HepG2 (cell line): ENCODE results near the gene GTF2B. TPM values are rescaled to one million over a fixed set of nuclear protein-coding genes. Genes with fewer than 3 reads are reported as not detected.

ENCODE experiments used
- NR2F6 ChIP-seq, 2 experiments: IDR thresholded peaks; 2 replicates each; pipeline ENCODE4 v1.6.1; 2016; ENCODE audit warnings: antibody characterized with exemption in 1 of 2, mild to moderate bottlenecking in 1 of 2
- PCBP2 ChIP-seq: fragments of 200-400 bp; formaldehyde crosslinking; optimal IDR thresholded peaks from 2 replicates; pipeline ENCODE3; 2018; ENCODE audit warnings: low read length, low read depth; ENCODE audit not compliant: poor library complexity, severe bottlenecking
- ZNF891 ChIP-seq: sonication (generic); formaldehyde crosslinking; IDR thresholded peaks from 2 replicates; pipeline ENCODE4 v1.5.0; 2020; ENCODE audit warnings: mild to moderate bottlenecking, missing genetic modification reagents
- polyA plus RNA-seq, 8 experiments: library from polyadenylated mRNA; depleted of rRNA in 3 of 8; stranded (reverse) in 7 of 8; unstranded in 1 of 8; fragments of >200 nt; fragmentation: Illumina TruSeq in 4 of 8; extraction: Trizol in 4 of 8; gene quantifications; 2 replicates each; pipeline versions ENCODE4 v1.2.1 to v1.2.3, GENCODE V29; 2011 to 2016; ENCODE audit warnings: low read depth in 4 of 8, missing spikeins in 1 of 8, mixed read lengths in 1 of 8; ENCODE audit not compliant: insufficient read depth in 1 of 8
- total RNA-seq, 5 experiments: library from RNA; depleted of rRNA; stranded (reverse); fragments of >200 nt; fragmentation: Illumina TruSeq; extraction: Trizol; gene quantifications; 2 replicates each; pipeline ENCODE4 v1.2.3, GENCODE V29; 2016; ENCODE audit warnings: low read depth in 1 of 5
- TF ChIP-seq, protein P1 (sequence below): sonication (generic); formaldehyde crosslinking; conservative IDR thresholded peaks from 2 replicates; pipeline ENCODE4 v1.8.0; 2022; ENCODE audit warnings: missing genetic modification reagents
- TF ChIP-seq, protein P2 (sequence below): sonication (generic); formaldehyde crosslinking; IDR thresholded peaks from 2 replicates; pipeline ENCODE4 v1.8.0; 2022; ENCODE audit warnings: missing genetic modification reagents, mild to moderate bottlenecking, moderate library complexity, borderline replicate concordance
- TF ChIP-seq, protein P3 (sequence below): sonication (generic); formaldehyde crosslinking; IDR thresholded peaks from 2 replicates; pipeline ENCODE4 v1.4.0; 2020; ENCODE audit warnings: missing genetic modification reagents
- TF ChIP-seq, protein P4 (sequence below): sonication (generic); formaldehyde crosslinking; IDR thresholded peaks from 2 replicates; pipeline ENCODE4; 2020; ENCODE audit warnings: missing genetic modification reagents, mild to moderate bottlenecking, borderline replicate concordance
- TF ChIP-seq, protein P5 (sequence below), 2 experiments: sonication (generic) in 1 of 2; formaldehyde crosslinking in 1 of 2; IDR thresholded peaks; 2 replicates each; pipeline versions ENCODE4 v1.6.1 to v1.9.0; 2014 to 2022; ENCODE audit warnings: antibody characterized with exemption in 1 of 2, borderline replicate concordance in 1 of 2, inconsistent platforms in 1 of 2, low read depth in 1 of 2, missing genetic modification reagents in 1 of 2

Gene GTF2B
- total and polyA plus RNA-seq, 2 of the 13 experiments (the other 11 are each of a cell fraction or from before 2014, with no cell fraction given): 31.5 to 43.4 TPM

DNA sequence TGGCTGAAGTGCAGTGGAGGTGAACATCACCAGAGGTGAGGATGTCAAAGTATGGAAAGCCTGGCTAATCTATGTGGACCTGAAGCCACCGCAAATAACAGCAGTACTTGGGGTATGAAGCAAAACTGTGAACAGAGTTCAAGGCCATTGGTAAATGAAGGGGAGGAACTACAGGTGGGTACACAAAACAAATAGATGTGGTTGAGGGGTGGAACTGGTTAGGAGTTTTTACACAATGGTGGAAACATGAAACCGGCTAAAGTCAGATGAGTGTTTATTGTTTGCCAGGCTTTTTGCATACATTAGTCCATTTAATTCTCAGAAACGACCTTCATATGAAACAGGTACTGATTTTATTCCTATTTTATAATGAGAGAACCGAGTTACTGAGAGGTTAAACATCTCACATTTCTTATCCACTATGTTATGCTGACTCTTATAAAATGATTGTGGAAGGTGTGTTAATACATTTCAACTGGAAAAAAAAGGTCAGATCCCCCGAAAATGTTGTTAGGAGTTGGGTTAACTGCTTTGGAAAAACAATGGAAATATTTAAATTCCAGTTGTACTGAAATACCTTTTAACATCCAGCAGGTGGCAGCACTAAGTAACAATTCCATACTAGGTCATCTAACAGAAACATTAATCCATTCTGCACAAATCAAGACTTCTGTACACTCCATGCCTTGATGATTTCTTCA lies 44.3 kb upstream of the GTF2B start (continued):
- TF ChIP-seq, protein P1, sequence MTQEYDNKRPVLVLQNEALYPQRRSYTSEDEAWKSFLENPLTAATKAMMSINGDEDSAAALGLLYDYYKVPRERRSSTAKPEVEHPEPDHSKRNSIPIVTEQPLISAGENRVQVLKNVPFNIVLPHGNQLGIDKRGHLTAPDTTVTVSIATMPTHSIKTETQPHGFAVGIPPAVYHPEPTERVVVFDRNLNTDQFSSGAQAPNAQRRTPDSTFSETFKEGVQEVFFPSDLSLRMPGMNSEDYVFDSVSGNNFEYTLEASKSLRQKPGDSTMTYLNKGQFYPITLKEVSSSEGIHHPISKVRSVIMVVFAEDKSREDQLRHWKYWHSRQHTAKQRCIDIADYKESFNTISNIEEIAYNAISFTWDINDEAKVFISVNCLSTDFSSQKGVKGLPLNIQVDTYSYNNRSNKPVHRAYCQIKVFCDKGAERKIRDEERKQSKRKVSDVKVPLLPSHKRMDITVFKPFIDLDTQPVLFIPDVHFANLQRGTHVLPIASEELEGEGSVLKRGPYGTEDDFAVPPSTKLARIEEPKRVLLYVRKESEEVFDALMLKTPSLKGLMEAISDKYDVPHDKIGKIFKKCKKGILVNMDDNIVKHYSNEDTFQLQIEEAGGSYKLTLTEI (CRISPR knock-in tag): no peak
- TF ChIP-seq, protein P2, sequence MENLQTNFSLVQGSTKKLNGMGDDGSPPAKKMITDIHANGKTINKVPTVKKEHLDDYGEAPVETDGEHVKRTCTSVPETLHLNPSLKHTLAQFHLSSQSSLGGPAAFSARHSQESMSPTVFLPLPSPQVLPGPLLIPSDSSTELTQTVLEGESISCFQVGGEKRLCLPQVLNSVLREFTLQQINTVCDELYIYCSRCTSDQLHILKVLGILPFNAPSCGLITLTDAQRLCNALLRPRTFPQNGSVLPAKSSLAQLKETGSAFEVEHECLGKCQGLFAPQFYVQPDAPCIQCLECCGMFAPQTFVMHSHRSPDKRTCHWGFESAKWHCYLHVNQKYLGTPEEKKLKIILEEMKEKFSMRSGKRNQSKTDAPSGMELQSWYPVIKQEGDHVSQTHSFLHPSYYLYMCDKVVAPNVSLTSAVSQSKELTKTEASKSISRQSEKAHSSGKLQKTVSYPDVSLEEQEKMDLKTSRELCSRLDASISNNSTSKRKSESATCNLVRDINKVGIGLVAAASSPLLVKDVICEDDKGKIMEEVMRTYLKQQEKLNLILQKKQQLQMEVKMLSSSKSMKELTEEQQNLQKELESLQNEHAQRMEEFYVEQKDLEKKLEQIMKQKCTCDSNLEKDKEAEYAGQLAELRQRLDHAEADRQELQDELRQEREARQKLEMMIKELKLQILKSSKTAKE (CRISPR knock-in tag): no peak
- TF ChIP-seq NR2F6 (IDR thresholded peaks at IDR 0.05): 0 out of 2 replicates have a peak, but pooled peaks have one; percentile 41
- TF ChIP-seq NR2F6 (CRISPR knock-in tag; IDR thresholded peaks at IDR 0.05): peak; percentile 71
- no peak for TF ChIP-seq ZNF891 (CRISPR knock-in tag)
- TF ChIP-seq, protein P3, sequence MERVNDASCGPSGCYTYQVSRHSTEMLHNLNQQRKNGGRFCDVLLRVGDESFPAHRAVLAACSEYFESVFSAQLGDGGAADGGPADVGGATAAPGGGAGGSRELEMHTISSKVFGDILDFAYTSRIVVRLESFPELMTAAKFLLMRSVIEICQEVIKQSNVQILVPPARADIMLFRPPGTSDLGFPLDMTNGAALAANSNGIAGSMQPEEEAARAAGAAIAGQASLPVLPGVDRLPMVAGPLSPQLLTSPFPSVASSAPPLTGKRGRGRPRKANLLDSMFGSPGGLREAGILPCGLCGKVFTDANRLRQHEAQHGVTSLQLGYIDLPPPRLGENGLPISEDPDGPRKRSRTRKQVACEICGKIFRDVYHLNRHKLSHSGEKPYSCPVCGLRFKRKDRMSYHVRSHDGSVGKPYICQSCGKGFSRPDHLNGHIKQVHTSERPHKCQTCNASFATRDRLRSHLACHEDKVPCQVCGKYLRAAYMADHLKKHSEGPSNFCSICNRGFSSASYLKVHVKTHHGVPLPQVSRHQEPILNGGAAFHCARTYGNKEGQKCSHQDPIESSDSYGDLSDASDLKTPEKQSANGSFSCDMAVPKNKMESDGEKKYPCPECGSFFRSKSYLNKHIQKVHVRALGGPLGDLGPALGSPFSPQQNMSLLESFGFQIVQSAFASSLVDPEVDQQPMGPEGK (CRISPR knock-in tag): peak; percentile 52; the same call in 1 of the 2 replicates
- TF ChIP-seq, protein P4, sequence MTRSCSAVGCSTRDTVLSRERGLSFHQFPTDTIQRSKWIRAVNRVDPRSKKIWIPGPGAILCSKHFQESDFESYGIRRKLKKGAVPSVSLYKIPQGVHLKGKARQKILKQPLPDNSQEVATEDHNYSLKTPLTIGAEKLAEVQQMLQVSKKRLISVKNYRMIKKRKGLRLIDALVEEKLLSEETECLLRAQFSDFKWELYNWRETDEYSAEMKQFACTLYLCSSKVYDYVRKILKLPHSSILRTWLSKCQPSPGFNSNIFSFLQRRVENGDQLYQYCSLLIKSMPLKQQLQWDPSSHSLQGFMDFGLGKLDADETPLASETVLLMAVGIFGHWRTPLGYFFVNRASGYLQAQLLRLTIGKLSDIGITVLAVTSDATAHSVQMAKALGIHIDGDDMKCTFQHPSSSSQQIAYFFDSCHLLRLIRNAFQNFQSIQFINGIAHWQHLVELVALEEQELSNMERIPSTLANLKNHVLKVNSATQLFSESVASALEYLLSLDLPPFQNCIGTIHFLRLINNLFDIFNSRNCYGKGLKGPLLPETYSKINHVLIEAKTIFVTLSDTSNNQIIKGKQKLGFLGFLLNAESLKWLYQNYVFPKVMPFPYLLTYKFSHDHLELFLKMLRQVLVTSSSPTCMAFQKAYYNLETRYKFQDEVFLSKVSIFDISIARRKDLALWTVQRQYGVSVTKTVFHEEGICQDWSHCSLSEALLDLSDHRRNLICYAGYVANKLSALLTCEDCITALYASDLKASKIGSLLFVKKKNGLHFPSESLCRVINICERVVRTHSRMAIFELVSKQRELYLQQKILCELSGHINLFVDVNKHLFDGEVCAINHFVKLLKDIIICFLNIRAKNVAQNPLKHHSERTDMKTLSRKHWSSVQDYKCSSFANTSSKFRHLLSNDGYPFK (CRISPR knock-in tag): no peak
- TF ChIP-seq, protein P5, sequence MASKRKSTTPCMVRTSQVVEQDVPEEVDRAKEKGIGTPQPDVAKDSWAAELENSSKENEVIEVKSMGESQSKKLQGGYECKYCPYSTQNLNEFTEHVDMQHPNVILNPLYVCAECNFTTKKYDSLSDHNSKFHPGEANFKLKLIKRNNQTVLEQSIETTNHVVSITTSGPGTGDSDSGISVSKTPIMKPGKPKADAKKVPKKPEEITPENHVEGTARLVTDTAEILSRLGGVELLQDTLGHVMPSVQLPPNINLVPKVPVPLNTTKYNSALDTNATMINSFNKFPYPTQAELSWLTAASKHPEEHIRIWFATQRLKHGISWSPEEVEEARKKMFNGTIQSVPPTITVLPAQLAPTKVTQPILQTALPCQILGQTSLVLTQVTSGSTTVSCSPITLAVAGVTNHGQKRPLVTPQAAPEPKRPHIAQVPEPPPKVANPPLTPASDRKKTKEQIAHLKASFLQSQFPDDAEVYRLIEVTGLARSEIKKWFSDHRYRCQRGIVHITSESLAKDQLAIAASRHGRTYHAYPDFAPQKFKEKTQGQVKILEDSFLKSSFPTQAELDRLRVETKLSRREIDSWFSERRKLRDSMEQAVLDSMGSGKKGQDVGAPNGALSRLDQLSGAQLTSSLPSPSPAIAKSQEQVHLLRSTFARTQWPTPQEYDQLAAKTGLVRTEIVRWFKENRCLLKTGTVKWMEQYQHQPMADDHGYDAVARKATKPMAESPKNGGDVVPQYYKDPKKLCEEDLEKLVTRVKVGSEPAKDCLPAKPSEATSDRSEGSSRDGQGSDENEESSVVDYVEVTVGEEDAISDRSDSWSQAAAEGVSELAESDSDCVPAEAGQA (IDR thresholded peaks at IDR 0.05; ENCODE audit: low read depth): no peak
- TF ChIP-seq, protein P5 (CRISPR knock-in tag; IDR thresholded peaks at IDR 0.05; ENCODE audit: borderline replicate concordance): no peak
- TF ChIP-seq PCBP2: no peak
